Hepatocyte (in vitro differentiated cells): ENCODE data around the gene RASGRP4.

Source experiments
- EZH2 ChIP-seq: fragments of 200-600 bp; sonication (generic); IDR thresholded peaks from 2 replicates; pipeline ENCODE4 v1.6.1; 2016; ENCODE audit warnings: antibody characterized with exemption, mild to moderate bottlenecking, borderline replicate concordance
- EZH2phosphoT487 ChIP-seq: fragments of 200-600 bp; sonication (generic); IDR thresholded peaks from one replicate; pipeline ENCODE4 v1.6.1; 2018; ENCODE audit warnings: antibody characterized with exemption, mild to moderate bottlenecking, low read depth, moderate library complexity; ENCODE audit not compliant: unreplicated experiment, severe bottlenecking
- TF ChIP-seq, protein P1 (sequence below): fragments of 200-600 bp; sonication (generic); IDR thresholded peaks from 2 replicates; pipeline ENCODE4 v1.5.1; 2016; ENCODE audit warnings: antibody characterized with exemption, mild to moderate bottlenecking; ENCODE audit not compliant: poor library complexity

- TF ChIP-seq, protein P1, sequence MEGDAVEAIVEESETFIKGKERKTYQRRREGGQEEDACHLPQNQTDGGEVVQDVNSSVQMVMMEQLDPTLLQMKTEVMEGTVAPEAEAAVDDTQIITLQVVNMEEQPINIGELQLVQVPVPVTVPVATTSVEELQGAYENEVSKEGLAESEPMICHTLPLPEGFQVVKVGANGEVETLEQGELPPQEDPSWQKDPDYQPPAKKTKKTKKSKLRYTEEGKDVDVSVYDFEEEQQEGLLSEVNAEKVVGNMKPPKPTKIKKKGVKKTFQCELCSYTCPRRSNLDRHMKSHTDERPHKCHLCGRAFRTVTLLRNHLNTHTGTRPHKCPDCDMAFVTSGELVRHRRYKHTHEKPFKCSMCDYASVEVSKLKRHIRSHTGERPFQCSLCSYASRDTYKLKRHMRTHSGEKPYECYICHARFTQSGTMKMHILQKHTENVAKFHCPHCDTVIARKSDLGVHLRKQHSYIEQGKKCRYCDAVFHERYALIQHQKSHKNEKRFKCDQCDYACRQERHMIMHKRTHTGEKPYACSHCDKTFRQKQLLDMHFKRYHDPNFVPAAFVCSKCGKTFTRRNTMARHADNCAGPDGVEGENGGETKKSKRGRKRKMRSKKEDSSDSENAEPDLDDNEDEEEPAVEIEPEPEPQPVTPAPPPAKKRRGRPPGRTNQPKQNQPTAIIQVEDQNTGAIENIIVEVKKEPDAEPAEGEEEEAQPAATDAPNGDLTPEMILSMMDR = no peak
- TF ChIP-seq EZH2phosphoT487 = no peak
- no peak for TF ChIP-seq EZH2
Observed at GRCh38 chr19:38386300-38386970, 39.6 kb downstream of the RASGRP4 start.
